Measurements from ENCODE around the gene OR7A5. TPM values are rescaled to one million over a fixed set of nuclear protein-coding genes. Genes with fewer than 3 reads are reported as not detected.

Gene OR7A5
- polyA plus RNA-seq, 2 of the 4 experiments (the other 2 are of a cell fraction) = not detected

GRCh38 chr19:14809272-14810057, 25.5 kb downstream of the OR7A5 start:
- TF ChIP-seq NPAS2 (CRISPR knock-in tag; IDR thresholded peaks at IDR 0.05; ENCODE audit: borderline replicate concordance) = no peak
- TF ChIP-seq ATOH8 (CRISPR knock-in tag; IDR thresholded peaks at IDR 0.05; ENCODE audit: low read depth) = no peak
- no peak for TF ChIP-seq PBX3 (IDR thresholded peaks at IDR 0.05)
- TF ChIP-seq MAX (IDR thresholded peaks at IDR 0.05) = no peak
- no peak for TF ChIP-seq ZFP36 (IDR thresholded peaks at IDR 0.05; ENCODE audit: borderline replicate concordance, partially characterized antibody)
- no peak for TF ChIP-seq POLR2AphosphoS2 (conservative IDR thresholded peaks at IDR 0.05; ENCODE audit: low read length)
- TF ChIP-seq JUN (IDR thresholded peaks at IDR 0.05) = no peak
- no peak for TF ChIP-seq FOXS1 (CRISPR knock-in tag; IDR thresholded peaks at IDR 0.05)
- TF ChIP-seq KDM1A (IDR thresholded peaks at IDR 0.05; ENCODE audit: low read depth) = no peak
- TF ChIP-seq FOSB (CRISPR knock-in tag; IDR thresholded peaks at IDR 0.05) = no peak
- no peak for TF ChIP-seq CHD4 (IDR thresholded peaks at IDR 0.05; ENCODE audit: borderline replicate concordance)
- TF ChIP-seq RNF2 (IDR thresholded peaks at IDR 0.05; ENCODE audit: borderline replicate concordance, low read depth) = no peak
- no peak for TF ChIP-seq HES2 (IDR thresholded peaks at IDR 0.05)
- TF ChIP-seq USF2 (IDR thresholded peaks at IDR 0.05) = no peak
- TF ChIP-seq REST (IDR thresholded peaks at IDR 0.05) = no peak
- ChIA-PET POLR2A (no interaction called here), CTCF (no interaction called here)
- WGBS (ENCODE audit: missing lambda C conversion rate) = 24% methylated on average over 9 of the region's 9 CpGs
- DNase-seq (ENCODE audit: low read depth in 1 of 2, low spot score in 1 of 2) (no peak), FAIRE-seq (no peak), ATAC-seq (no peak)
- Histone ChIP-seq H3K4me3 (no peak overlapping the region), H3K4me1 (no peaks in the 10 kb centered on the region), H3K9me3 (no peaks in the 10 kb centered on the region), H3K27ac (no peak overlapping the region), H3K4me2 (no peak overlapping the region)

- Histone ChIP-seq H3K9me3 (no peaks in the 10 kb centered on the region), H3K4me1 (no peaks in the 10 kb centered on the region), H3K4me2 (no peak overlapping the region), H3K27ac (no peak overlapping the region), H3K4me3 (no peak overlapping the region)
- 54% methylated on average over 3 of the region's 3 CpGs for WGBS (ENCODE audit: missing lambda C conversion rate)
- FAIRE-seq = no peak
- no peak for ATAC-seq
- no peak for DNase-seq (ENCODE audit: low read depth in 1 of 2, low spot score in 1 of 2)
- CTCF ChIA-PET = no interaction called here
- POLR2A ChIA-PET = no interaction called here
- TF ChIP-seq EHMT2 (IDR thresholded peaks at IDR 0.05; ENCODE audit: low read depth) (no peak), JUN (IDR thresholded peaks at IDR 0.05) (no peak), BHLHE40 (IDR thresholded peaks at IDR 0.05; ENCODE audit: low read depth, low read length) (no peak), TP53 (CRISPR knock-in tag; IDR thresholded peaks at IDR 0.05) (no peak), ZNF302 (CRISPR knock-in tag; IDR thresholded peaks at IDR 0.05) (no peak), CBX2 (IDR thresholded peaks at IDR 0.05; ENCODE audit: borderline replicate concordance, low read depth) (no peak), NR3C1 (IDR thresholded peaks at IDR 0.05) (no peak), RNF2 (IDR thresholded peaks at IDR 0.05; ENCODE audit: borderline replicate concordance, low read depth) (no peak), REST (IDR thresholded peaks at IDR 0.05) (no peak), ZC3H11A (IDR thresholded peaks at IDR 0.05) (no peak), RFX5 (IDR thresholded peaks at IDR 0.05) (no peak), HDAC2 (IDR thresholded peaks at IDR 0.05) (no peak), HES2 (IDR thresholded peaks at IDR 0.05) (no peak), PHF8 (IDR thresholded peaks at IDR 0.05; ENCODE audit: borderline replicate concordance, low read depth) (no peak), EP300 (IDR thresholded peaks at IDR 0.05) (no peak)
These were observed 30.2 kb downstream of the OR7A5 start for GRCh38 chr19:14804765-14805164.

All from A549 (cell line).